SK-MEL-5 (cell line): ENCODE results near the gene SLIT2. TPM values are rescaled to one million over a fixed set of nuclear protein-coding genes. Genes with fewer than 3 reads are reported as not detected.

Source experiments
- DNase-seq: peaks from one replicate; pipeline ENCODE4 v3.0.0-alpha.2; 2016; ENCODE audit warnings: low read depth, low spot score
- in situ Hi-C: cut with HindIII; loops from 2 replicates; pipeline ENCODE4 v1.10.0; 2016; ENCODE audit warnings: low sequenced_read_pairs, high pct_unique_total_duplicates, low pct_unique_long_range_greater_than_20kb
- polyA plus RNA-seq, 2 experiments: library from polyadenylated mRNA; depleted of rRNA; stranded (reverse); fragments of >200 nt; gene quantifications; 2 replicates each; pipeline ENCODE4 v1.2.3, GENCODE V29; 2015
- total RNA-seq: library from RNA; depleted of rRNA; stranded (reverse); fragments of >200 nt; shearing (Covaris generic); gene quantifications from 2 replicates; pipeline ENCODE4 v1.2.3, GENCODE V29; 2014; rRNA removed

SLIT2 gene
- 0.21 and 0.92 TPM in 2 replicates for total RNA-seq
- 1.2 and 2.4 TPM in 2 replicates for polyA plus RNA-seq (2015; cell fraction: cytosol; rRNA removed)
- 0.31 and 0.57 TPM in 2 replicates for polyA plus RNA-seq (2015; cell fraction: nucleus; rRNA removed)

- DNase-seq, result peak; percentile 60
- in situ Hi-C loops, result no loop called here
Measured at GRCh38 chr4:20251796-20252655, at the start of gene SLIT2. TSS of gene SLIT2 (plus strand) at chr4:20251905. CDS start at chr4:20253816, 1,911 bp downstream.

- in situ Hi-C loops, result no loop called here
- DNase-seq, result no peak
Measured at GRCh38 chr4:20203508-20203907, 48.2 kb upstream of the SLIT2 start.

GRCh38 chr4:20217521-20217920 lies 34.2 kb upstream of the SLIT2 start:
- DNase-seq, result no peak

GRCh38 chr4:20217951-20218350 lies 33.8 kb upstream of the SLIT2 start:
- in situ Hi-C loops, result no loop called here
- no peak for DNase-seq

More at GRCh38 chr4:20217521-20217920, 34.2 kb upstream of the SLIT2 start:
- in situ Hi-C loops, result no loop called here

GRCh38 chr4:20219521-20219920 lies 32.2 kb upstream of the SLIT2 start:
- in situ Hi-C loops, result no loop called here
- DNase-seq, result no peak

- DNase-seq, result no peak
- in situ Hi-C loops, result no loop called here
Measured at GRCh38 chr4:20237894-20238537, 13.7 kb upstream of the SLIT2 start.

- DNase-seq, result peak; percentile 70
- in situ Hi-C loops, result no loop called here
Measured at GRCh38 chr4:20248155-20248558, 3.5 kb upstream of the SLIT2 start.

GRCh38 chr4:20249333-20249732 lies 2.4 kb upstream of the SLIT2 start:
- peak; percentile 55 for DNase-seq

GRCh38 chr4:20251031-20251795 lies 492 bp upstream of the SLIT2 start:
- in situ Hi-C loops, result no loop called here

More at GRCh38 chr4:20249333-20249732, 2.4 kb upstream of the SLIT2 start:
- in situ Hi-C loops, result no loop called here

GRCh38 chr4:20252656-20253282 lies 1.1 kb downstream of the SLIT2 start:
- DNase-seq, result peak; percentile 4

More at GRCh38 chr4:20251031-20251795, 492 bp upstream of the SLIT2 start:
- DNase-seq, result no peak

GRCh38 chr4:20253283-20253734 lies 1.6 kb downstream of the SLIT2 start:
- in situ Hi-C loops, result no loop called here
- DNase-seq, result no peak

More at GRCh38 chr4:20252656-20253282, 1.1 kb downstream of the SLIT2 start:
- in situ Hi-C loops, result no loop called here

GRCh38 chr4:20253735-20254409 lies 2.2 kb downstream of the SLIT2 start:
- in situ Hi-C loops, result no loop called here
- no peak for DNase-seq

- in situ Hi-C loops, result no loop called here
- no peak for DNase-seq
Measured at GRCh38 chr4:20254511-20255250, 3.0 kb downstream of the SLIT2 start.

- in situ Hi-C loops, result no loop called here
Measured at GRCh38 chr4:20255251-20255586, 3.5 kb downstream of the SLIT2 start.

GRCh38 chr4:20255823-20256222 lies 4.1 kb downstream of the SLIT2 start:
- no peak for DNase-seq
- in situ Hi-C loops, result no loop called here

More at GRCh38 chr4:20255251-20255586, 3.5 kb downstream of the SLIT2 start:
- no peak for DNase-seq

- no peak for DNase-seq
Measured at GRCh38 chr4:20256381-20256881, 4.7 kb downstream of the SLIT2 start.

More at GRCh38 chr4:20256381-20256881, 4.7 kb downstream of the SLIT2 start:
- in situ Hi-C loops, result no loop called here
